SK-N-SH (cell line): ENCODE data around the gene ZNF532. TPM values are rescaled to one million over a fixed set of nuclear protein-coding genes. Genes with fewer than 3 reads are reported as not detected.

Source experiments
- CTCF ChIA-PET: fragments of 300-600, 350-600 bp; formaldehyde crosslinking; extraction: SDS; loops from one replicate; lab custom pipeline; 2021; lab: Yijun Ruan, JAX
- POLR2A ChIA-PET: fragments of 350-600 bp; sonication (Branson Sonifier 250); formaldehyde crosslinking; extraction: SDS; loops from one replicate; lab custom pipeline; 2020; ENCODE audit warnings: antibody characterized with exemption, inconsistent platforms; lab: Yijun Ruan, JAX
- DNase-seq: peaks from one replicate; pipeline ENCODE4 v3.0.0; 2012
- H2AFZ ChIP-seq: fragments of 200-600 bp; sonication (generic); 2 replicates; pipeline ENCODE4 v1.8.1; 2016; ENCODE audit warnings: antibody characterized with exemption, mild to moderate bottlenecking, low read depth
- H3F3A ChIP-seq: fragments of 200-600 bp; sonication (generic); replicated peaks from 2 replicates; pipeline ENCODE3; 2016; ENCODE audit warnings: antibody characterized with exemption, mild to moderate bottlenecking; ENCODE audit not compliant: insufficient read depth
- H3K27ac ChIP-seq, 2 experiments: fragments of 200-500 bp in 1 of 2; fragments of 200-600 bp in 1 of 2; sonication (Bioruptor generic) in 1 of 2; sonication (generic), shearing (Covaris generic) in 1 of 2; 2 replicates each; pipeline versions ENCODE4 v1.5.1 to v1.6.1; 2014 to 2016; ENCODE audit warnings: low read depth in 2 of 2, inconsistent platforms in 1 of 2, low read length in 1 of 2, mild to moderate bottlenecking in 1 of 2, mixed read lengths in 1 of 2
- H3K27me3 ChIP-seq: fragments of 200-600 bp; sonication (generic), shearing (Covaris generic); 2 replicates; pipeline ENCODE4 v1.6.1; 2016; ENCODE audit warnings: mixed run types; ENCODE audit not compliant: insufficient read depth
- H3K36me3 ChIP-seq, 2 experiments: fragments of 200-500 bp in 1 of 2; fragments of 200-600 bp in 1 of 2; sonication (Bioruptor generic) in 1 of 2; sonication (generic) in 1 of 2; replicated peaks in 1 of 2; 2 replicates each; pipeline versions ENCODE3 to v1.5.1; 2014 to 2016; ENCODE audit warnings: low read length in 1 of 2, mild to moderate bottlenecking in 1 of 2; ENCODE audit not compliant: insufficient read depth in 2 of 2, control insufficient read depth in 1 of 2
- H3K4me1 ChIP-seq, 2 experiments: fragments of 200-500 bp in 1 of 2; fragments of 200-600 bp in 1 of 2; sonication (Bioruptor generic) in 1 of 2; sonication (generic), shearing (Covaris generic) in 1 of 2; 2 replicates each; pipeline versions ENCODE4 v1.5.1 to v1.6.1; 2014 to 2016; ENCODE audit warnings: low read depth in 1 of 2, low read length in 1 of 2, mixed run types in 1 of 2; ENCODE audit not compliant: insufficient read depth in 2 of 2, control insufficient read depth in 1 of 2
- H3K4me2 ChIP-seq: fragments of 200-600 bp; sonication (generic), shearing (Covaris generic); 2 replicates; pipeline ENCODE4 v1.6.1; 2017; ENCODE audit warnings: mixed run types
- H3K4me3 ChIP-seq, 2 experiments: fragments of 200-500 bp in 1 of 2; fragments of 200-600 bp in 1 of 2; sonication (Bioruptor generic) in 1 of 2; sonication (generic), shearing (Covaris generic) in 1 of 2; 2 replicates each; pipeline versions ENCODE4 v1.5.1 to v1.8.1; 2014 to 2016; ENCODE audit warnings: low read depth in 2 of 2, inconsistent platforms in 1 of 2, low read length in 1 of 2, mild to moderate bottlenecking in 1 of 2, mixed read lengths in 1 of 2, moderate library complexity in 1 of 2
- H3K79me2 ChIP-seq: fragments of 200-600 bp; sonication (generic); 2 replicates; pipeline ENCODE4 v1.8.1; 2017; ENCODE audit warnings: mild to moderate bottlenecking; ENCODE audit not compliant: insufficient read depth
- H3K9ac ChIP-seq: fragments of 200-600 bp; sonication (generic); 2 replicates; pipeline ENCODE4 v1.6.1; 2017; ENCODE audit warnings: mixed run types
- H3K9me2 ChIP-seq: fragments of 200-600 bp; sonication (generic); 2 replicates; pipeline ENCODE4 v1.6.1; 2017; ENCODE audit warnings: mixed run types
- H3K9me3 ChIP-seq: fragments of 200-600 bp; sonication (generic); 2 replicates; pipeline ENCODE4 v1.6.1; 2017; ENCODE audit warnings: mixed run types, mild to moderate bottlenecking, moderate library complexity
- H4K20me1 ChIP-seq: fragments of 200-600 bp; sonication (generic); 2 replicates; pipeline ENCODE4 v1.6.1; 2017; ENCODE audit warnings: mild to moderate bottlenecking, mixed run types; ENCODE audit not compliant: insufficient read depth
- ELF1 ChIP-seq: IDR thresholded peaks from 2 replicates; pipeline ENCODE4 v1.4.0; 2012
- FOXJ3 ChIP-seq: sonication (generic); formaldehyde crosslinking; IDR thresholded peaks from 2 replicates; pipeline ENCODE4 v1.5.1; 2020; ENCODE audit warnings: mild to moderate bottlenecking, missing genetic modification reagents
- GATA2 ChIP-seq: sonication (generic); formaldehyde crosslinking; IDR thresholded peaks from 2 replicates; pipeline ENCODE4 v1.5.0; 2020; ENCODE audit warnings: mild to moderate bottlenecking, missing genetic modification reagents
- JUND ChIP-seq: IDR thresholded peaks from 2 replicates; pipeline ENCODE4 v1.4.0; 2012
- MXI1 ChIP-seq: IDR thresholded peaks from 2 replicates; pipeline ENCODE4 v1.6.1; 2012; ENCODE audit warnings: mild to moderate bottlenecking, low read depth, low read length, improper control_type of control experiment
- POLR2AphosphoS5 ChIP-seq: IDR thresholded peaks from 2 replicates; pipeline ENCODE4 v1.6.1; 2012; ENCODE audit warnings: low read depth, low read length
- RAD21 ChIP-seq: IDR thresholded peaks from 2 replicates; pipeline ENCODE4 v1.6.1; 2012; ENCODE audit warnings: mild to moderate bottlenecking, low read length
- RCOR1 ChIP-seq: fragments of 150-350 bp; IDR thresholded peaks from 2 replicates; pipeline ENCODE4 v1.6.1; 2017; ENCODE audit warnings: antibody characterized with exemption, low read length
- SIN3A ChIP-seq: IDR thresholded peaks from 2 replicates; pipeline ENCODE4 v1.6.1; 2012; ENCODE audit warnings: low read depth, mild to moderate bottlenecking, low read length, moderate library complexity, borderline replicate concordance
- TCF12 ChIP-seq: IDR thresholded peaks from 2 replicates; pipeline ENCODE4 v1.4.0; 2012
- WGBS: methylation state at CpG from one replicate; pipeline ENCODE4 v1.1.6; 2017; ENCODE audit warnings: low lambda C conversion rate; 5-methylcytosine and 5-hydroxymethylcytosine counted together
- polyA plus RNA-seq, 3 experiments: library from polyadenylated mRNA; depleted of rRNA; stranded (reverse); fragments of >200 nt; gene quantifications; 2 replicates each; pipeline ENCODE4 v1.2.3, GENCODE V29; 2012
- TF ChIP-seq, protein P1 (sequence below): fragments of 150-350 bp; IDR thresholded peaks from 2 replicates; pipeline ENCODE4 v1.6.1; 2016; ENCODE audit warnings: mild to moderate bottlenecking, low read depth, low read length
- TF ChIP-seq, protein P2 (sequence below): IDR thresholded peaks from 2 replicates; pipeline ENCODE4 v1.4.0; 2012; ENCODE audit warnings: low read depth
- TF ChIP-seq, protein P3 (sequence below): IDR thresholded peaks from 2 replicates; pipeline ENCODE4; 2012

ZNF532 gene
- polyA plus RNA-seq, 1 of the 3 experiments (the other 2 are of a cell fraction): 34.7 TPM

DNA sequence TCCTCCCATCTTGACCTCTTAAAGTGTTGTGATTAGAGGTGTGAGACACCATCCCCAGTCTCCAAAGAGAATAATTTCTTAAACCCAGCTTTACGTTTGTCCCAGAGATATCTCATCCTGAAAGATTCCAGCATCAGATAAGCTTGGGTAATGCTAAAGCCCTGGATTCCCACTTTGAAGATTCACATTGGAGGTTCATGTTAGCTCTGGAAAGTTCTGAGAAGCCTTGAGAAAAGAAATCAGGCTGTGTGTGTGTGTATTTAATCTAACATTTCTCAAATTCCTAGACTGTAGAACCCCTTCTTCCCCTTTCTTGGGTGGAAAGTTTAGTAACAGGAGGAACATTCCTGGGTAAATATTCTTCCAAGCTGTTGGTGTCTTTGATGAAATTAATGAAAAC lies 18.0 kb downstream of the ZNF532 start:
- Histone ChIP-seq H3F3A (no peaks in the 10 kb centered on the region), H4K20me1 (no peaks in the 10 kb centered on the region; the same call in 1 of the 2 replicates), H3K27ac (peak overlapping the region in 1 of 2 experiments; percentile 5; a peak in 1 of 4 replicates), H3K27me3 (no peaks in the 10 kb centered on the region), H3K4me2 (no peak overlapping the region), H3K36me3 (peaks cover 11 to 24% of the 10 kb centered on the region in 2 experiments), H3K79me2 (peaks cover 63% of the 10 kb centered on the region), H3K4me1 (peaks cover 0 to 10% of the 10 kb centered on the region in 2 experiments; a peak in 2 of 4 replicates), H3K9me2 (no peaks in the 10 kb centered on the region), H3K9me3 (no peaks in the 10 kb centered on the region), H2AFZ (no peak overlapping the region), H3K9ac (no peak overlapping the region), H3K4me3 (no peak overlapping the region)
- POLR2A ChIA-PET: no interaction called here
- CTCF ChIA-PET: no interaction called here
- no peak for TF ChIP-seq GATA2 (CRISPR knock-in tag)
- no peak for TF ChIP-seq POLR2AphosphoS5
- no peak for TF ChIP-seq SIN3A
- no peak for TF ChIP-seq ELF1
- TF ChIP-seq FOXJ3 (CRISPR knock-in tag): no peak
- no peak for TF ChIP-seq RAD21
- TF ChIP-seq, protein P1, sequence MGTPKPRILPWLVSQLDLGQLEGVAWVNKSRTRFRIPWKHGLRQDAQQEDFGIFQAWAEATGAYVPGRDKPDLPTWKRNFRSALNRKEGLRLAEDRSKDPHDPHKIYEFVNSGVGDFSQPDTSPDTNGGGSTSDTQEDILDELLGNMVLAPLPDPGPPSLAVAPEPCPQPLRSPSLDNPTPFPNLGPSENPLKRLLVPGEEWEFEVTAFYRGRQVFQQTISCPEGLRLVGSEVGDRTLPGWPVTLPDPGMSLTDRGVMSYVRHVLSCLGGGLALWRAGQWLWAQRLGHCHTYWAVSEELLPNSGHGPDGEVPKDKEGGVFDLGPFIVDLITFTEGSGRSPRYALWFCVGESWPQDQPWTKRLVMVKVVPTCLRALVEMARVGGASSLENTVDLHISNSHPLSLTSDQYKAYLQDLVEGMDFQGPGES: no peak
- TF ChIP-seq, protein P2, sequence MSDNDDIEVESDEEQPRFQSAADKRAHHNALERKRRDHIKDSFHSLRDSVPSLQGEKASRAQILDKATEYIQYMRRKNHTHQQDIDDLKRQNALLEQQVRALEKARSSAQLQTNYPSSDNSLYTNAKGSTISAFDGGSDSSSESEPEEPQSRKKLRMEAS: no peak
- TF ChIP-seq MXI1: no peak
- TF ChIP-seq JUND: no peak
- TF ChIP-seq RCOR1: no peak
- DNase-seq: no peak
- 47% methylated on average over 1 of the region's 1 CpG for WGBS

DNA sequence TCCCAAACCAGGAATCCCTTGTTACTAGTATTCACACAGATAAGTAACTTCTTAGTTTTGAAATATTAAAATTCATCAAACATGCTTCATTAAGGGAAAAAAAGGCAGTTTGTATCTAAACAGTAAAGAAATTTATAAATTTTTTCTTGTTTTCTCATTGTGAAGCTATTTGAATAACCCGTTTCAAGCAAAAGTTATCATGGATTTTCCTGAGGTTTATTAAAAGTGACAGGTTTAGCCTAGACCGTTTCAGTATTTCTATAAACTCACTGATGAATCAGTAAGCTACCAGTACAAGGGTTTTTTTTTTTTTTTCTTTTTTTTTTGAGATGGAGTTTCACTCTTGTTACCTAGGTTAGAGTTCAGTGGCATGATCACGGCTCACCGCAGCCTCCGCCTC lies 20.0 kb downstream of the ZNF532 start:
- peak overlapping the region in 1 of 2 experiments; percentile 65; a peak in 2 of 4 replicates for H3K27ac ChIP-seq
- no peaks in the 10 kb centered on the region for H3K9me3 ChIP-seq
- peaks cover 11 to 39% of the 10 kb centered on the region in 2 experiments for H3K36me3 ChIP-seq
- H3K9ac ChIP-seq: no peak overlapping the region
- H3K9me2 ChIP-seq: no peaks in the 10 kb centered on the region
- peaks cover 55% of the 10 kb centered on the region for H3K79me2 ChIP-seq
- POLR2A ChIA-PET: interaction anchor here (0.7 kb wide), 1 partner anchor 413 kb away, joined by 4 read pairs; no protein-coding TSS in a partner anchor
- no peak overlapping the region for H3K4me3 ChIP-seq
- no peaks in the 10 kb centered on the region for H3F3A ChIP-seq
- no peak overlapping the region for H3K4me2 ChIP-seq
- CTCF ChIA-PET: no interaction called here
- no peak overlapping the region for H2AFZ ChIP-seq
- no peaks in the 10 kb centered on the region; the same call in 1 of the 2 replicates for H4K20me1 ChIP-seq
- WGBS: 78% methylated on average over 5 of the region's 5 CpGs
- H3K27me3 ChIP-seq: no peaks in the 10 kb centered on the region
- TF ChIP-seq TCF12: no peak
- TF ChIP-seq, protein P3, sequence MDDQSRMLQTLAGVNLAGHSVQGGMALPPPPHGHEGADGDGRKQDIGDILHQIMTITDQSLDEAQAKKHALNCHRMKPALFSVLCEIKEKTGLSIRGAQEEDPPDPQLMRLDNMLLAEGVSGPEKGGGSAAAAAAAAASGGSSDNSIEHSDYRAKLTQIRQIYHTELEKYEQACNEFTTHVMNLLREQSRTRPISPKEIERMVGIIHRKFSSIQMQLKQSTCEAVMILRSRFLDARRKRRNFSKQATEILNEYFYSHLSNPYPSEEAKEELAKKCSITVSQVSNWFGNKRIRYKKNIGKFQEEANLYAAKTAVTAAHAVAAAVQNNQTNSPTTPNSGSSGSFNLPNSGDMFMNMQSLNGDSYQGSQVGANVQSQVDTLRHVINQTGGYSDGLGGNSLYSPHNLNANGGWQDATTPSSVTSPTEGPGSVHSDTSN: peak; percentile 58; the same call in 1 of the 2 replicates
- peaks cover 0 to 10% of the 10 kb centered on the region in 2 experiments; a peak in 2 of 4 replicates for H3K4me1 ChIP-seq
- no peak for DNase-seq
